Fibroblast of upper back skin (primary cell): Measurements from ENCODE around the gene PITPNC1.
"Not testable (repeated sequence)": the region's sequence is repeated elsewhere in the genome, so short reads cannot be mapped to it uniquely, and the experiment has no call there.

Experiments used
- DNase-seq: peaks from one replicate; pipeline ENCODE4 v3.0.0-alpha.2; 2013

PITPNC1 gene

DNA sequence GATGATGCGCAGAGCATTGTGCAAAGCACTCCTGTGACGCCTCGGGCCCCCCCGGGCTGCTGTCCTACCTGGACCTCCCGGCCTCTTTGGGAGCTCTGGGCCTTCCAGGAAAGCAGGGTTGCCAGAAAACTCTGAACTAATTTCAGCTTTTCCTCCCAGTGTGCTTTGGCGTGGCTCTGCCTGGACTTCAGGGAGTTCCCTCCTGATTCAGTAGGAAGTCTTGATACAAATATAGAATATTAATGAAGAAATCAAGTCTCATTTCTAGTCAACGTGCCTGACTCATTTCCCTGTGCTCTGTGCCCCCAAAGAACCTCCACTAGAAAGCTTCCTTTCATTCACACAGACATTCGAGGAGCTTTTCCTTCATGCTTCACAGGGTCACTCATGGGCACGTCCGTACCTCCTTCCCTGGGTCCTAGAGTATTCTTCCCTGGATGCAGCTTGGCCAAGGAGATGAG, 256.7 kb downstream of the PITPNC1 start:
- peak; percentile 12 for DNase-seq

DNA sequence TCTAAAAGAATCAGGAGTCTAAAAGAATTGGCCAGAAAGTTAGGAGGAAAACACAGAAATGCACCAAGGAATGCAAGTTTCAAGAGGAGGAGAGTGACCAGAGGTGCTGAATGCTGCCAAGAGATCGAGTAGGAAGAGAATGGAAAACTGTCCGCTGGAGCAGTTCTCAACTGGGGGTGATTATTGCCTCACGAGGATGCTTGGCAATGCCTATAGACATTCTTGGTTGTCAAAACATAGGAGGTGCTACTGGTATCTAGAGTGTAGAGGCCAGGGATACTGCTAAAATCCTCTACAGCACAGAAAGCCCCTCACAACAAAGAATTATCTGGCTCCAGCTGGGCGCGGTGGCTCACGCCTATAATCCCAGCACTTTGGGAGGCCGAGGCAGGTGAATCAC, 258.6 kb downstream of the PITPNC1 start:
- DNase-seq = peak; percentile 12

GRCh38 chr17:67636312-67636711, 259.2 kb downstream of the PITPNC1 start:
- no peak for DNase-seq

DNA sequence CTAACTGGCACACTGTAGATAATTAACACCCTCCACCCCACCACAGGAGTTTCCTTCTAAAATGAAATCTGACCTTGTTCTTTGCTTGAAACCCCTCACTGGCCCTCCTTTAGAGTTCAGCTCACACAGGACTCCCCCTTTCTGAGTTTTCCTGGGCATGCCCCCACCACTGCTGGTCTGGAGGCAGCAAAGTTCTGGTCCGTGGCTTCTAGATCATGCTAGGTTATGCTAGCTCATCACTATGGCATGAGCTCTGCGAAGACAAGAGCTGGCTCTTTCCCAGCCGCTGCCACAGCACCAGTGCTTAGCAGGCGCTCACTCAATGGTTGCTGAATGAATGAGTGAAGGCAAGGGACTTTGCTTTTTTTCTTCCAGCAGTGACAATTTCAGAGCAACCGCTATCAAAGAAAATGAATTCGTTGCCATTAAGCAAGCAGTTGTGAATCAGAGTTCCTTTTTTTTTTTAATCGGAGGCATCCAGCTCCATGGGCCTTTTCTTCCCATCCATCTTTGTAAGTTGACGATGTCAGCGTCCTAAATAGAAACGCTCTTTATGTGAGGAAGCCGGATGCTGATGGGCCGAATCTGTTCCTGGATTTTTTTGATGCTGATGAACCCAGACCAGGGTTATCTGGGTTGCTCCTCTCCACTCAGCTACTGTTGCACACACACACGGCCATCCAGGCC, 259.9 kb downstream of the PITPNC1 start:
- DNase-seq = peak; percentile 40

DNA sequence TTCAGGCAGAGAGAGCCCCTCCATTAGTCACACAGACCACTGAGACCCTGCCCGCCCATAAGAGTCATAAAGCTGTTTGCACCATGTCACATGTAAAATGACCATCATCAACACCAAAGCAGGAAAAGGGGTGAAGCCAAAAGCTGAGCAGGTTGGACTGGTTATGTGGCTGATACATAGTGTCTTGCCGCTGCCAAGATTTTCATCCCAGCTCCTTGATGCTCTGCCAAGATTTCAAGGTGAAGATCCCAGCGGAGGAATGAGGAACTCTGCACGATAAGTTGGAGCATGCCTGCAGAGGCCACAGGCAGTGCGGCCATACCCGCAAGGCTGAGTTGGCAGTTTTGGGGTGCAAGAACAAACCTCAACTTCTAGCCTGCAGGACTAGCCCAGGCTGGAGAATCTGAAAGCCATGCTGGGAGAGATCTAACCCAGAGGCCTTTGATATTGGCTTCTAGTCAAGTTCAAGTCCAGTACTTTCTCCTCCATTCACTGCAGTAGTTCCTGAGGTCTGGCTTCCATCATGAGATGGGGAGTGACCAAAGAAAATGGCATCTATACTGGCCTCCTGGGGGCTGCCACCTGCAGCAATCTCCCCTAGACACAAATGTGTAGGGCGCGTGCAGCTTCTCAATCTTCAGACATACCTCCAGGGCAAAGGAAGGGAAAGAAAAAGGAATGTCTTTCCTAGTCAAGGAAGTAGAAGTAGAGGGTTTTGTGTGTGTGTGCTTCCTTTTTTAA, 261.0 kb downstream of the PITPNC1 start:
- DNase-seq = peak; percentile 70

DNA sequence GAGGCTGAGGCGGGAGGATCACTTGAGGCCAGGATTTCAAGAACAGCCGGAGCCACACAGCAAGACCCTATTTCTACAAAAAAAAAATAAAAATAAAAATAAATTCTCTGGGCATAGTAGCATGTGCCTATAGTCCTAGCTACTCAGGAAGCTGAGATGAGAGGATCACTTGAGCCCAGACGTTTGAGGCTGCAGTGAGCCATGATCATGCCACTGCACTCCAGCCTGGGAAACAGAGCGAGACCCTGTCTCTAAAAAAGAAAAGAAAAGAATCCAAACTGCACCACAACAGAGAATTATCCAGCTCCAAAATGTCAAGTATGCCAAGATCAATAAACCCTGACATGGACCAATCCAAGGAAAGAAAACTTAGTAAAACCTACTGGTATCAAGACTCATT, 261.8 kb downstream of the PITPNC1 start:
- DNase-seq = no peak

DNA sequence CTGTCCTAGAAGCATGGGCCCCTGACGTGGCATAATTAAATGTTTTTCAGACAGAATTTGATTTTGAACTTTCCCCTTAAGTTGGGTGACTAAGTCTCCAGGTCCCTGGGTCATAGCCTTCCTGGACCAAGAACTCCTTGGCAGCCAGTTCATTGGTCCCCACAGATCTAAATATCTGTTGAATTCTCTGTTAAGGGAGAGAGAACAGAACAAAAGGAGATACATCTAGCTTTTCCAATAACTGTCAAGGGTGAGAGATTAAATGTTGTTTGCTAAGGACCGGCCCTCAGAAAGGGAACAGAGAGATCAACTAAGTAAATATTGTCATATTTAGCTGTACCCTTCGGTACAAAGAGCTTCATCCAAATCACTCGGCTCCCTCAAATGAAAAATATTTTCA, 262.5 kb downstream of the PITPNC1 start:
- no peak for DNase-seq

GRCh38 chr17:67639979-67640378, 262.9 kb downstream of the PITPNC1 start:
- DNase-seq = no peak

DNA sequence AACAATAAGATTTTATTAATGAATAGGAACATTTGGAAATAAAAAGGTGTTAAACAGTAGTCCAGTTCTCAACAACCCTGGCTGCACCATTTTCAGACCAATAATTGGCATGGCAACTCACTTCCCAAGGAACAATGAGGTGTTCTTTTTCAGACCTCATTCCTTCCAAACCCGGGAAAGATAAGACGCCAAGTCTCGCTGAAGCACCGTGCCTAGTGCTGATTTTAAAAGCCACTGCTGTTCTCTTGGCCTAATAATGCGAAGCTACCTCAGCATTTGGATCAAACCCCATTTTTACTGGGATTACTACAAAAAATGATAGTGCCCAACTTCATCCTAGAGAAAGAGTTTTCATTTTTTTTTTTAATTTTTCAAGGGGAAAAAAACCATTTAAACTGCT, 265.4 kb downstream of the PITPNC1 start:
- DNase-seq = no peak

GRCh38 chr17:67644061-67644460, 267.0 kb downstream of the PITPNC1 start:
- DNase-seq = no peak

DNA sequence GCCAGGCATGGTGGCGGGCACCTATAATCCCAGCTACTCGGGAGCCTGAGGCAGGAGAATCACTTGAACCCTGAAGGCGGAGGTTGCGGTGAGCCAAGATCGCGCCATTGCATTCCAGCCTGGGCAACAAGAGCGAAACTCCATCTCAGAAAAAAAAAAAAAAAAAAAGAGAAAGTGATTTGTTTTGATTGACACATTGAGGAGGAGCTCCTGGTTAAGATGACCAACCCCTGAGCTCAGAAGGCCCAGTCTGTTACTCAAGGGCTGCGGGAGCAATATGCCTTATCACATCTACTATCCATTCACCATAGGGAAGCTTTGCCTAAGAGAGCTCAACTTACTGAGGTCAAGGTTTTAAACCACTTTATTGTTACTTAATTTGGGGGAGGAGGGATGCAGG, 268.1 kb downstream of the PITPNC1 start:
- DNase-seq = not testable (repeated sequence)

GRCh38 chr17:67646472-67646871, 269.4 kb downstream of the PITPNC1 start:
- no peak for DNase-seq

GRCh38 chr17:67647482-67647881, 270.4 kb downstream of the PITPNC1 start:
- DNase-seq = no peak

DNA sequence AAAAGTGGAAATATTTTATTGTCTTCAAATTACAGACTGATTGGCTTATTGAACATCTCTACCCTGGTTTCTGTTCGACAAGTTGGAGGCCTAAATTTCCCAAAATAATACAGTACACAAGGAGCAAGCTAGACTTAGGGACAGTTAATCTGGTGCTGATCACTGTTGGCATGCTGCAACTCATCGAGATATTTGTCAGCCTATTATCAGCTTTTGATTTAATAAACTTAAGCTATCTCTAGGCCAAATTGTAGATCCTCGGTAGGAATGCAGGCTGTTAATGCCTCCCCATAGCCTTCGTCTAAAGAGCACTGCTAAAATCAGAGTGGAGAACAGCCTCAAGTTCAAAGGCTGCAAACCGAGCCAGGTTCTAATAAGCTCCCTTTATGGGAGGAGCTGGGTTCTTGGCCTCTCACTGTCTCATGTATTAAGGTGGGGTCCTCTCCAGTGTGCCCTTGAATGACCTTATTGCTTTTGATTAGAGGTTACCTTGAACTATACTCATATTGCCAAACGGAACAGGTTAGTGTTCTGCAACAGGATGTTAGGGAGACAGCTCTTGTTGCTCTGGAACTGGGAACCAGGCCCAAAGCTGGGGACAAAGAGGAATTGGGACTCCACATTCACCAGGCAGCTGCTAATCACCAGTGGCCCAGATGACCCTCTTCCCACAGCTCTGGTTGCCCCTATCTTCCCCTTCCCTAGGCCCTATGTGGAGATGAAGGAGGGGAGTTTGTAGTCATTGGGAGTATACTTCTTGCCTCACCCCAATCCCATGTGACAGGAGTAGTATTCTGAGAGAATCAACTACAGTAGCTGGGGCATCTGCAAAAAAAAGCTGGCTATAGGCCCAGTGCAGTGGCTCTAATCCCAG, 271.2 kb downstream of the PITPNC1 start:
- DNase-seq = no peak

GRCh38 chr17:67648906-67649295, 271.8 kb downstream of the PITPNC1 start:
- DNase-seq = not testable (repeated sequence)

DNA sequence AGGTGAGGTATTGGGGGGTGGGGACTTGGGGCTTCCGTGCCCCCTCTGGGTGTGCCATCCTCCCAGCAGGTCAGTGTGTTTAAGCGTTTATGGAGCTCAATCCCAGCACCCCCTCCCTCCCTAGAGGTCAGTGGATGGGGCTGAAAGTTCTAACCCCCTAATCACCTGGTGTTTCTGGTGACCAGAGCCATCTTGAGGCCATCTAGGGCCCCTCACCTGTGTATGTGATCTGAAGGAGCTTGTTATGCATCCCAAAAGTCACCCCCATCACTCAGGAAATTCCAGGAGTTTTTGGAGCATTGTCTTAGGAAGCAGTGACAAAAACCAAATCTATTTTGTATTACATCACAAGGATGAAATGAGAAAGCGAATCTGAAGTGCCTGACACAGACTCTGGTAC, 272.8 kb downstream of the PITPNC1 start:
- no peak for DNase-seq

DNA sequence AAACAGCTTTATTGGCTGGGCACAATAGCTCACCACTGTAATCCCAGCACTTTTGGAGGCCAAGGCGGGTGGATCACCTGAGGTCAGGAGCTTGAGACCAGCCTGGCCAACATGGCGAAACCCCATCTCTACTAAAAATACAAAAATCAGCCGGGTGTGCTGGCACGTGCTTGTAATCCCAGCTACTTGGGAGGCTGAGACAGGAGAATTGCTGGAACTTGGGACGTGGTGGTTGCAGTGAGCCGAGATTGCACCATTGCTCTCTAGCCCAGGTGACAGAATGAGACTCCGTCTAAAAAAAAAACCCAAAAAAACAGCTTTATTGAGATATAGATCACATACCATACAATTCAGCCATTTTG, 274.1 kb downstream of the PITPNC1 start:
- not testable (repeated sequence) for DNase-seq

- no peak for DNase-seq
Observed at GRCh38 chr17:67652433-67652832, 275.4 kb downstream of the PITPNC1 start.

- no peak for DNase-seq
Observed at GRCh38 chr17:67655478-67656148, 278.5 kb downstream of the PITPNC1 start.

GRCh38 chr17:67656494-67657203, 279.6 kb downstream of the PITPNC1 start:
- no peak for DNase-seq

- DNase-seq = no peak
Observed at GRCh38 chr17:67657596-67657995, 280.5 kb downstream of the PITPNC1 start.

DNA sequence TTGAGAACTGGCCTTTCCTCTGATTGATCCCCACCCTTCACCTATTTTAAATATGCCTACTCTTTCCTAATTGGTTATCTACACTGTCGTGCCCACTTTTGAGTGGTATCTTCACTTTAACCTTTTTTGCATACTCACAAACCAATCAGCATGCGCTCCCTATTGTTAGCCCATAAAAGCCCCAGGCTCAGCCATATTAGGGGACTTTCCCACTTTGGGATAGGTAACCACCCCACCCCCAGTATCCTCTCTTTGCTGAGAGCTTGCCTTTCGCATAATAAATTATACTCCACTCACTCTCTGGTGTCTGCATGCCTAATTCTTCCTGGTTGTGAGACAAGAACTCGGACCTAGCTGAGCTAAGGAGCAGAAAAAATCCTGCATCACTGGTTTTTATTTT, 281.2 kb downstream of the PITPNC1 start:
- DNase-seq = no peak
